ENCODE data around the gene AFF2.

AFF2 gene

GRCh38 chrX:148763896-148764295 is 263.5 kb downstream of the AFF2 start:
- no peak for DNase-seq (ENCODE audit: low read depth)
- TF ChIP-seq CTCF (IDR thresholded peaks at IDR 0.05; ENCODE audit: insufficient read depth, low read depth, low read length, missing control alignments) = no peak
- no peak overlapping the region for H3K4me3 ChIP-seq (ENCODE audit: low read length)

- no peak for TF ChIP-seq CTCF (IDR thresholded peaks at IDR 0.05; ENCODE audit: insufficient read depth, low read depth, low read length, missing control alignments)
Observed at GRCh38 chrX:148768296-148768695, 267.9 kb downstream of the AFF2 start.

GRCh38 chrX:148771440-148771839 is 271.0 kb downstream of the AFF2 start:
- H3K4me3 ChIP-seq (ENCODE audit: low read length) = no peak overlapping the region
- no peak for DNase-seq (ENCODE audit: low read depth)
- no peak for TF ChIP-seq CTCF (IDR thresholded peaks at IDR 0.05; ENCODE audit: insufficient read depth, low read depth, low read length, missing control alignments)

More at GRCh38 chrX:148768296-148768695, 267.9 kb downstream of the AFF2 start:
- no peak for DNase-seq (ENCODE audit: low read depth)
- no peak overlapping the region for H3K4me3 ChIP-seq (ENCODE audit: low read length)

- TF ChIP-seq CTCF (IDR thresholded peaks at IDR 0.05; ENCODE audit: insufficient read depth, low read depth, low read length, missing control alignments) = no peak
- no peak overlapping the region for H3K4me3 ChIP-seq (ENCODE audit: low read length)
- DNase-seq (ENCODE audit: low read depth) = no peak
Observed at GRCh38 chrX:148774276-148774675, 273.9 kb downstream of the AFF2 start.

- no peak for TF ChIP-seq CTCF (IDR thresholded peaks at IDR 0.05; ENCODE audit: insufficient read depth, low read depth, low read length, missing control alignments)
- H3K4me3 ChIP-seq (ENCODE audit: low read length) = no peak overlapping the region
- no peak for DNase-seq (ENCODE audit: low read depth)
Observed at GRCh38 chrX:148784137-148784536, 283.7 kb downstream of the AFF2 start.

GRCh38 chrX:148784856-148785255 is 284.4 kb downstream of the AFF2 start:
- TF ChIP-seq CTCF (IDR thresholded peaks at IDR 0.05; ENCODE audit: insufficient read depth, low read depth, low read length, missing control alignments) = no peak
- H3K4me3 ChIP-seq (ENCODE audit: low read length) = no peak overlapping the region
- DNase-seq (ENCODE audit: low read depth) = no peak

GRCh38 chrX:148785256-148785655 is 284.8 kb downstream of the AFF2 start:
- H3K4me3 ChIP-seq (ENCODE audit: low read length) = no peak overlapping the region
- no peak for DNase-seq (ENCODE audit: low read depth)
- no peak for TF ChIP-seq CTCF (IDR thresholded peaks at IDR 0.05; ENCODE audit: insufficient read depth, low read depth, low read length, missing control alignments)
